Measurements from ENCODE around the gene NCAM2.

NCAM2 gene

GRCh38 chr21:20997636-20998455 is at the start of gene NCAM2:
Gene NCAM2, plus strand, starts transcription at chr21:20998409.
- DNase-seq = peak; percentile 63

GRCh38 chr21:20949884-20950283 is 48.3 kb upstream of the NCAM2 start:
- no peak for DNase-seq

GRCh38 chr21:20965816-20966215 is 32.4 kb upstream of the NCAM2 start:
- DNase-seq = no peak

GRCh38 chr21:20968391-20968790 is 29.8 kb upstream of the NCAM2 start:
- no peak for DNase-seq

- no peak for DNase-seq
Observed at GRCh38 chr21:20970691-20971090, 27.5 kb upstream of the NCAM2 start.

GRCh38 chr21:20971296-20971921 is 26.8 kb upstream of the NCAM2 start:
- peak; percentile 13 for DNase-seq

GRCh38 chr21:20994790-20995189 is 3.4 kb upstream of the NCAM2 start:
- no peak for DNase-seq

- DNase-seq = no peak
Observed at GRCh38 chr21:20996421-20997310, 1.5 kb upstream of the NCAM2 start.

- DNase-seq = no peak
Observed at GRCh38 chr21:20997311-20997635, 936 bp upstream of the NCAM2 start.

- DNase-seq = no peak
Observed at GRCh38 chr21:20998456-20998789, 214 bp downstream of the NCAM2 start.

GRCh38 chr21:20998886-20999285 is 677 bp downstream of the NCAM2 start:
- no peak for DNase-seq

GRCh38 chr21:20999659-21000058 is 1.4 kb downstream of the NCAM2 start:
- peak; percentile 32 for DNase-seq

GRCh38 chr21:21000591-21001175 is 2.5 kb downstream of the NCAM2 start:
- DNase-seq = no peak

GRCh38 chr21:21001591-21002100 is 3.4 kb downstream of the NCAM2 start:
- DNase-seq = no peak

GRCh38 chr21:21002153-21002552 is 3.9 kb downstream of the NCAM2 start:
- DNase-seq = no peak

- DNase-seq = peak; percentile 15
Observed at GRCh38 chr21:21003701-21004100, 5.5 kb downstream of the NCAM2 start.

- no peak for DNase-seq
Observed at GRCh38 chr21:21007606-21008005, 9.4 kb downstream of the NCAM2 start.

- no peak for DNase-seq
Observed at GRCh38 chr21:21010228-21010627, 12.0 kb downstream of the NCAM2 start.

GRCh38 chr21:21010698-21011097 is 12.5 kb downstream of the NCAM2 start:
- no peak for DNase-seq

GRCh38 chr21:21018821-21019220 is 20.6 kb downstream of the NCAM2 start:
- no peak for DNase-seq

GRCh38 chr21:21019681-21020080 is 21.5 kb downstream of the NCAM2 start:
- no peak for DNase-seq

- no peak for DNase-seq
Observed at GRCh38 chr21:21025742-21026141, 27.5 kb downstream of the NCAM2 start.

GRCh38 chr21:21028275-21028820 is 30.1 kb downstream of the NCAM2 start:
- no peak for DNase-seq
